IMR-90 (cell line): ENCODE data around the gene CELSR1. TPM values are rescaled to one million over a fixed set of nuclear protein-coding genes. Genes with fewer than 3 reads are reported as not detected.
A peak's percentile ranks its signal among the peaks of the same experiment; 100 is the strongest.

ENCODE experiments used
- ATAC-seq: fragments of 200-7000 bp; cut with Tn5 transposase; 2 replicates; pipeline ENCODE4 v1.9.1; 2020; ENCODE audit warnings: low read depth, mild to moderate bottlenecking, moderate library complexity
- BruUV-seq: library from RNA; stranded (reverse); fragments of 400-500 nt; replicated peaks from 2 replicates; lab custom pipeline; 2021; lab: Mats Ljungman, UMichigan
- CTCF ChIA-PET: fragments of 300-600 bp; formaldehyde crosslinking; extraction: SDS; loops from one replicate; lab custom pipeline; 2021; ENCODE audit warnings: antibody characterized with exemption; lab: Yijun Ruan, JAX
- POLR2A ChIA-PET: fragments of 300-600 bp; sonication (Branson Sonifier 250); formaldehyde crosslinking; loops from one replicate; lab custom pipeline; 2022; ENCODE audit warnings: antibody characterized with exemption; ENCODE audit not compliant: unreplicated experiment; lab: Charles Lee
- DNase-seq: peaks from one replicate; pipeline ENCODE4 v3.0.0; 2013
- H2AFZ ChIP-seq: replicated peaks from 2 replicates; pipeline ENCODE3; 2013; ENCODE audit warnings: low read length, mild to moderate bottlenecking; ENCODE audit not compliant: poor library complexity
- H2AK5ac ChIP-seq: 2 replicates; pipeline ENCODE4 v1.6.1; 2013; ENCODE audit warnings: low read depth, low read length, inconsistent platforms
- H2AK9ac ChIP-seq: replicated peaks from 2 replicates; pipeline ENCODE3; 2013; ENCODE audit warnings: mild to moderate bottlenecking, low read depth, low read length, moderate library complexity; ENCODE audit not compliant: poor library complexity
- H2BK120ac ChIP-seq: 2 replicates; pipeline ENCODE4 v1.6.1; 2013; ENCODE audit warnings: low read depth, low read length, inconsistent platforms
- H2BK15ac ChIP-seq: 3 replicates; pipeline ENCODE4 v1.6.1; 2013; ENCODE audit warnings: low read depth, low read length, inconsistent platforms
- H2BK20ac ChIP-seq: 2 replicates; pipeline ENCODE4 v1.6.1; 2013; ENCODE audit warnings: low read depth, mild to moderate bottlenecking, inconsistent platforms, low read length, moderate library complexity
- H2BK5ac ChIP-seq: 2 replicates; pipeline ENCODE4 v1.6.1; 2013; ENCODE audit warnings: mild to moderate bottlenecking, low read depth, low read length, inconsistent platforms; ENCODE audit not compliant: poor library complexity, severe bottlenecking
- H3K14ac ChIP-seq: replicated peaks from 2 replicates; pipeline ENCODE4 v1.6.1; 2013; ENCODE audit warnings: low read depth, low read length, inconsistent platforms
- H3K18ac ChIP-seq: 2 replicates; pipeline ENCODE4 v1.6.1; 2013; ENCODE audit warnings: low read depth, low read length, control low read depth
- H3K23ac ChIP-seq: 2 replicates; pipeline ENCODE4 v1.6.1; 2013; ENCODE audit warnings: low read depth, low read length, inconsistent platforms
- H3K27ac ChIP-seq: 2 replicates; pipeline ENCODE4 v1.5.1; 2013; ENCODE audit warnings: mild to moderate bottlenecking, control low read depth, low read length; ENCODE audit not compliant: insufficient read depth
- H3K27me3 ChIP-seq: 2 replicates; pipeline ENCODE4 v1.6.1; 2013; ENCODE audit warnings: low read length; ENCODE audit not compliant: control insufficient read depth, insufficient read depth
- H3K36me3 ChIP-seq: 2 replicates; pipeline ENCODE4 v1.6.1; 2013; ENCODE audit warnings: low read length, mixed read lengths; ENCODE audit not compliant: control insufficient read depth, insufficient read depth
- H3K4ac ChIP-seq: 2 replicates; pipeline ENCODE4 v1.6.1; 2013; ENCODE audit warnings: low read depth, low read length, inconsistent platforms
- H3K4me1 ChIP-seq: 2 replicates; pipeline ENCODE4 v1.6.1; 2013; ENCODE audit warnings: low read length, mixed read lengths; ENCODE audit not compliant: control insufficient read depth, insufficient read depth
- H3K4me2 ChIP-seq: 2 replicates; pipeline ENCODE4 v1.6.1; 2013; ENCODE audit warnings: low read depth, mild to moderate bottlenecking, control low read depth, low read length, moderate library complexity
- H3K4me3 ChIP-seq: 2 replicates; pipeline ENCODE4 v1.5.1; 2013; ENCODE audit warnings: low read depth, mild to moderate bottlenecking, control low read depth, low read length, moderate library complexity; ENCODE audit not compliant: insufficient read depth
- H3K56ac ChIP-seq: 2 replicates; pipeline ENCODE4 v1.6.1; 2013; ENCODE audit warnings: low read length, inconsistent platforms; ENCODE audit not compliant: insufficient read depth; ENCODE audit errors: extremely low read depth
- H3K79me1 ChIP-seq, 2 experiments: 2 replicates each; pipeline ENCODE4 v1.6.1; 2013; ENCODE audit warnings: low read length in 2 of 2, inconsistent platforms in 1 of 2, low read depth in 1 of 2
- H3K9ac ChIP-seq: 2 replicates; pipeline ENCODE4 v1.6.1; 2013; ENCODE audit warnings: low read depth, low read length, control low read depth
- H3K9me1 ChIP-seq: 2 replicates; pipeline ENCODE4 v1.6.1; 2013; ENCODE audit warnings: low read length, inconsistent platforms; ENCODE audit not compliant: insufficient read depth
- H3K9me3 ChIP-seq: 2 replicates; pipeline ENCODE4 v1.6.1; 2013; ENCODE audit warnings: low read length; ENCODE audit not compliant: control insufficient read depth, insufficient read depth
- H4K20me1 ChIP-seq: 2 replicates; pipeline ENCODE4 v1.6.1; 2013; ENCODE audit warnings: low read length, inconsistent platforms; ENCODE audit not compliant: insufficient read depth
- H4K5ac ChIP-seq: 2 replicates; pipeline ENCODE4 v1.6.1; 2013; ENCODE audit warnings: mild to moderate bottlenecking, low read depth, low read length, control low read depth
- H4K8ac ChIP-seq, 2 experiments: 2 replicates each; pipeline ENCODE4 v1.6.1; 2013; ENCODE audit warnings: low read depth in 2 of 2, low read length in 2 of 2, control low read depth in 1 of 2, inconsistent platforms in 1 of 2
- H4K91ac ChIP-seq: 2 replicates; pipeline ENCODE4 v1.6.1; 2013; ENCODE audit warnings: low read depth, low read length, inconsistent platforms; ENCODE audit not compliant: insufficient read depth
- BHLHE40 ChIP-seq: fragments of 150-350 bp; IDR thresholded peaks from 2 replicates; pipeline ENCODE4 v1.6.1; 2016; ENCODE audit warnings: mild to moderate bottlenecking, low read depth, low read length
- CEBPB ChIP-seq: IDR thresholded peaks from 2 replicates; pipeline ENCODE4 v1.6.1; 2012; ENCODE audit warnings: low read depth, low read length, improper control_type of control experiment
- CHD1 ChIP-seq: IDR thresholded peaks from 2 replicates; pipeline ENCODE4 v1.6.1; 2012; ENCODE audit warnings: low read depth, low read length, improper control_type of control experiment
- CTCF ChIP-seq: conservative IDR thresholded peaks from 2 replicates; pipeline ENCODE4 v1.5.1; 2012; ENCODE audit warnings: mild to moderate bottlenecking, low read depth, low read length, improper control_type of control experiment
- ELK1 ChIP-seq: fragments of 150-350 bp; IDR thresholded peaks from 2 replicates; pipeline ENCODE4 v1.6.1; 2016; ENCODE audit warnings: low read depth, mild to moderate bottlenecking, low read length, moderate library complexity, borderline replicate concordance
- FOS ChIP-seq: fragments of 150-350 bp; IDR thresholded peaks from 2 replicates; pipeline ENCODE4 v1.6.1; 2016; ENCODE audit warnings: low read depth, low read length
- MAFK ChIP-seq: IDR thresholded peaks from 2 replicates; pipeline ENCODE4 v1.6.1; 2012; ENCODE audit warnings: low read depth, low read length, improper control_type of control experiment
- MAZ ChIP-seq: IDR thresholded peaks from 2 replicates; pipeline ENCODE4 v1.6.1; 2012; ENCODE audit warnings: low read depth, mild to moderate bottlenecking, low read length, improper control_type of control experiment, moderate library complexity, borderline replicate concordance
- MXI1 ChIP-seq: IDR thresholded peaks from 2 replicates; pipeline ENCODE4 v1.6.1; 2012; ENCODE audit warnings: low read depth, mild to moderate bottlenecking, low read length, moderate library complexity, borderline replicate concordance
- NFE2L2 ChIP-seq: fragments of 150-350 bp; IDR thresholded peaks from 2 replicates; pipeline ENCODE4 v1.6.1; 2016; ENCODE audit warnings: low read depth, mild to moderate bottlenecking, low read length
- RAD21 ChIP-seq: IDR thresholded peaks from 2 replicates; pipeline ENCODE4 v1.6.1; 2012; ENCODE audit warnings: low read length, improper control_type of control experiment
- RCOR1 ChIP-seq: IDR thresholded peaks from 2 replicates; pipeline ENCODE4 v1.6.1; 2012; ENCODE audit warnings: mild to moderate bottlenecking, low read length, improper control_type of control experiment; ENCODE audit not compliant: insufficient replicate concordance
- RFX5 ChIP-seq: IDR thresholded peaks from 2 replicates; pipeline ENCODE4 v1.8.0; 2012; ENCODE audit warnings: low read depth, mild to moderate bottlenecking, low read length, moderate library complexity
- SMC3 ChIP-seq: fragments of 150-350 bp; IDR thresholded peaks from 2 replicates; pipeline ENCODE4 v1.6.1; 2016; ENCODE audit warnings: low read depth, mild to moderate bottlenecking, antibody characterized with exemption, low read length, moderate library complexity
- WGBS, 2 experiments: methylation state at CpG; one replicate each; pipeline versions ENCODE4 v1.1.5 to v1.1.7; 2013; ENCODE audit warnings: missing lambda C conversion rate in 2 of 2; ENCODE audit not compliant: insufficient read length in 1 of 2; ENCODE audit errors: extremely low coverage in 2 of 2; 5-methylcytosine and 5-hydroxymethylcytosine counted together
- dilution Hi-C: fragments of 300-500 bp; cut with HindIII; formaldehyde crosslinking; loops from one replicate; pipeline ENCODE4 v1.14.3; 2018; ENCODE audit warnings: low sequenced_read_pairs; ENCODE audit not compliant: unreplicated experiment
- in situ Hi-C: fragments of 300-500 bp; cut with MboI; formaldehyde crosslinking; loops from 3 replicates; pipeline ENCODE4 v1.14.3; 2019; ENCODE audit warnings: low sequenced_read_pairs, inconsistent platforms, mixed read lengths
- intact Hi-C: fragments of 100-400 bp; cut with micrococcal nuclease; formaldehyde crosslinking; loops from 2 replicates; pipeline ENCODE4 v1.10.0; 2022
- polyA plus RNA-seq, 3 experiments: library from polyadenylated mRNA; depleted of rRNA; stranded (reverse); fragments of >200 nt; gene quantifications; 2 replicates each; pipeline ENCODE4 v1.2.3, GENCODE V29; 2012; ENCODE audit warnings: low replicate concordance in 1 of 3
- total RNA-seq: library from RNA; depleted of rRNA; stranded (reverse); fragments of >200 nt; gene quantifications from 2 replicates; pipeline ENCODE4 v1.2.3, GENCODE V29; 2012
- TF ChIP-seq, protein P1 (sequence below): fragments of 150-350 bp; IDR thresholded peaks from 2 replicates; pipeline ENCODE4 v1.6.1; 2017; ENCODE audit warnings: mild to moderate bottlenecking, antibody characterized with exemption, low read length, low read depth

CELSR1 gene
- total and polyA plus RNA-seq, 2 of the 4 experiments (the other 2 are of a cell fraction): 0.36 to 0.82 TPM

- CTCF ChIA-PET: no interaction called here
- Histone ChIP-seq H2BK5ac (no peak overlapping the region), H3K23ac (no peak overlapping the region), H3K4ac (no peak overlapping the region), H3K9me3 (peaks cover 8% of the 10 kb centered on the region), H2AK9ac (no peak overlapping the region), H4K5ac (no peak overlapping the region), H3K4me1 (peaks cover 5% of the 10 kb centered on the region; the same call in 1 of the 2 replicates), H4K91ac (no peak overlapping the region), H4K8ac (0 out of 4 replicates have a peak overlapping the region, but pooled peaks of 1 of the 2 experiments have one; percentile 78), H2AFZ (no peak overlapping the region), H2BK120ac (no peak overlapping the region), H3K9ac (no peak overlapping the region), H2BK15ac (no peak overlapping the region), H3K4me3 (no peak overlapping the region), H3K79me1 (no peaks in the 10 kb centered on the region), H3K56ac (no peak overlapping the region), H3K9me1 (no peaks in the 10 kb centered on the region), H3K27me3 (peaks cover 10% of the 10 kb centered on the region; the same call in 1 of the 2 replicates), H3K14ac (no peak overlapping the region), H3K4me2 (no peak overlapping the region), H4K20me1 (no peaks in the 10 kb centered on the region), H2BK20ac (no peak overlapping the region), H3K18ac (no peak overlapping the region), H3K36me3 (no peaks in the 10 kb centered on the region), H3K27ac (no peak overlapping the region), H2AK5ac (no peak overlapping the region)
- in situ Hi-C loops (loop anchor here (10.0 kb wide), 1 partner anchor 1934 kb away; no protein-coding TSS in a partner anchor), intact Hi-C loops (loop anchor here (5.0 kb wide), 1 partner anchor 117 kb away; no protein-coding TSS in a partner anchor), dilution Hi-C loops (no loop called here)
- WGBS, 2 experiments: 95% methylated on average over 7 of the region's 14 CpGs; no CpG with 5 or more reads in 1 of the 2 experiments
- no TSS peak for BruUV-seq
- DNase-seq (no peak), ATAC-seq (no peak)
- TF ChIP-seq CEBPB (no peak), MXI1 (no peak), SMC3 (no peak), MAZ (no peak), CHD1 (no peak), RFX5 (no peak), FOS (no peak), CTCF (no peak), MAFK (no peak), ELK1 (no peak), RCOR1 (no peak), BHLHE40 (no peak), NFE2L2 (no peak), RAD21 (no peak)
- TF ChIP-seq, protein P1, sequence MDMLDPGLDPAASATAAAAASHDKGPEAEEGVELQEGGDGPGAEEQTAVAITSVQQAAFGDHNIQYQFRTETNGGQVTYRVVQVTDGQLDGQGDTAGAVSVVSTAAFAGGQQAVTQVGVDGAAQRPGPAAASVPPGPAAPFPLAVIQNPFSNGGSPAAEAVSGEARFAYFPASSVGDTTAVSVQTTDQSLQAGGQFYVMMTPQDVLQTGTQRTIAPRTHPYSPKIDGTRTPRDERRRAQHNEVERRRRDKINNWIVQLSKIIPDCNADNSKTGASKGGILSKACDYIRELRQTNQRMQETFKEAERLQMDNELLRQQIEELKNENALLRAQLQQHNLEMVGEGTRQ: no peak
- POLR2A ChIA-PET: no interaction called here
These were observed 23.4 kb upstream of the CELSR1 start for GRCh38 chr22:46560696-46561295.
